BJ (cell line): ENCODE results near the gene SEMA6D. TPM values are rescaled to one million over a fixed set of nuclear protein-coding genes. Genes with fewer than 3 reads are reported as not detected.

Source experiments
- CTCF ChIA-PET: fragments of 350-600 bp; formaldehyde crosslinking; extraction: SDS; loops from one replicate; lab custom pipeline; 2021; ENCODE audit warnings: antibody characterized with exemption, inconsistent platforms; lab: Yijun Ruan, JAX
- POLR2A ChIA-PET: fragments of 300-600 bp; sonication (Branson Sonifier 250); formaldehyde crosslinking; extraction: SDS; loops from one replicate; lab custom pipeline; 2021; ENCODE audit warnings: antibody characterized with exemption; lab: Charles Lee
- DNase-seq: peaks from one replicate; pipeline ENCODE4 v3.0.0-alpha.2; 2011; ENCODE audit warnings: low read depth
- H3K27me3 ChIP-seq: 2 replicates; pipeline ENCODE4 v1.6.0; 2011; ENCODE audit warnings: low read length; ENCODE audit not compliant: control insufficient read depth, insufficient read depth
- H3K36me3 ChIP-seq: 2 replicates; pipeline ENCODE4 v1.5.1; 2011; ENCODE audit warnings: low read length; ENCODE audit not compliant: control insufficient read depth, insufficient read depth
- H3K4me3 ChIP-seq: 2 replicates; pipeline ENCODE4 v1.5.1; 2011; ENCODE audit warnings: low read depth, mild to moderate bottlenecking, control low read depth, low read length
- CTCF ChIP-seq: IDR thresholded peaks from 2 replicates; pipeline ENCODE4 v1.5.1; 2011; ENCODE audit warnings: low read depth, mild to moderate bottlenecking, control low read depth, inconsistent platforms, low read length, moderate library complexity; ENCODE audit not compliant: insufficient read depth
- polyA plus RNA-seq: library from polyadenylated mRNA; depleted of rRNA; stranded (reverse); fragments of >200 nt; gene quantifications from 2 replicates; pipeline ENCODE4 v1.2.3, GENCODE V29; 2011

SEMA6D gene
- polyA plus RNA-seq, 1 experiment = 1.1 TPM

DNA sequence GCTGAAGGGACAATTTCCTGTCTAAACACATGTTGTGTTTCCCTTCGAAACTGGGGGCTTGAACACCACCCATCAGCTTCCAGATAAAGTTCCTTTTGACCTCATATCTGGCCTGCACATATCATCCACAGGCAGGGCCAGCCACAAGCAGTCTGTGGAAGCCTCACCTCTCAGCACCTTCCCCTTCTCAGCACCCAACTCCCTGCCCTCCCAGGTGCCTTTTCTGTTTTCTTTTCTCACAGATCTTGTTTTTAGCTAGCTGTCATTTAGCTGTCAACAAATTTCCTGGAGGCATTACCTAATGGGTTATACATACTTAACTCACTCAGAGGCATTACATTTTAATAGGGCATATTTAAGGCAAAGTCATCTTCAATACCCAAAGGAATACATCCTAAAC lies 93.9 kb downstream of the SEMA6D start:
- DNase-seq = no peak
- ChIA-PET CTCF (no interaction called here), POLR2A (no interaction called here)
- Histone ChIP-seq H3K4me3 (no peak overlapping the region), H3K36me3 (no peaks in the 10 kb centered on the region), H3K27me3 (no peaks in the 10 kb centered on the region)
- no peak for TF ChIP-seq CTCF

DNA sequence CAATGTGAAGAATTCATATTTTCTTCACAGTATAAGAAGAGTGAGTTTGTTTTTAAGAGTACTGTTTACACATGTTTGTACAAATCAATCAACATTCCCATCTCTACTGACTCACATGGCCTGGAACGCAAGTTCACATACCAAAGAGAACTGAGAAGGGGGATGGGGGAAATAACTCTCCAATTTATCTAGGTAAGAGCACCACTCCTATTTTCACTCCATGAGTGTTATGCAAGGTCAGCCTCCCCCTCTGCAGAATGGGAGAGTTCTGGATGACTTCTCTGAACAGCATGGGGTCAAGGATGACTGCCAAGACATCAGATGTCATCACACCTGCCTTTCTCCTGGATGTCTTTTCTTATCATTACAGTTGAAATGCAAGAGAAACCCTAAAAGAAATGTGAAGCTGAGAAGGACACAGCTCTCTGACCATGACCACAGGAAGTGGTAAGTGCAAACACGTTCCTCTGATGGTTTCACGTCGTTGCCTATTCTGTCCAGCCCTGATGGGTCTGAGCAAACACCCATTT lies 95.2 kb downstream of the SEMA6D start:
- no peak for DNase-seq
- Histone ChIP-seq H3K36me3 (no peaks in the 10 kb centered on the region), H3K27me3 (no peaks in the 10 kb centered on the region), H3K4me3 (no peak overlapping the region)
- no peak for TF ChIP-seq CTCF
- ChIA-PET POLR2A (no interaction called here), CTCF (no interaction called here)

- ChIA-PET CTCF (no interaction called here), POLR2A (no interaction called here)
- no peak for TF ChIP-seq CTCF
- no peaks in the 10 kb centered on the region for H3K36me3 ChIP-seq
- 0 out of 2 replicates have a peak, but pooled peaks cover 3% of the 10 kb centered on the region for H3K27me3 ChIP-seq
- no peak for DNase-seq
- H3K4me3 ChIP-seq = no peak overlapping the region
These were observed 96.6 kb downstream of the SEMA6D start for GRCh38 chr15:47813748-47814384.

GRCh38 chr15:47814620-47815019 lies 97.3 kb downstream of the SEMA6D start:
- CTCF ChIA-PET = no interaction called here
- H3K36me3 ChIP-seq = no peaks in the 10 kb centered on the region
- H3K27me3 ChIP-seq = 0 out of 2 replicates have a peak, but pooled peaks cover 3% of the 10 kb centered on the region
- DNase-seq = no peak
- no peak overlapping the region for H3K4me3 ChIP-seq
- POLR2A ChIA-PET = no interaction called here
- TF ChIP-seq CTCF = no peak

GRCh38 chr15:47817969-47818548 lies 100.8 kb downstream of the SEMA6D start:
- CTCF ChIA-PET = interaction anchor here (0.9 to 1.4 kb wide), 2 partner anchors 14 to 71 kb away, joined by 3 to 4 read pairs; no protein-coding TSS in a partner anchor
- no peak for TF ChIP-seq CTCF
- Histone ChIP-seq H3K36me3 (no peaks in the 10 kb centered on the region), H3K4me3 (no peak overlapping the region), H3K27me3 (0 out of 2 replicates have a peak, but pooled peaks cover 3% of the 10 kb centered on the region)
- DNase-seq = no peak
- POLR2A ChIA-PET = no interaction called here
